H1 (cell line): ENCODE results near the gene PDZRN4. TPM values are rescaled to one million over a fixed set of nuclear protein-coding genes. Genes with fewer than 3 reads are reported as not detected.
A peak's percentile ranks its signal among the peaks of the same experiment; 100 is the strongest.

ENCODE experiments used
- CTCF ChIA-PET: fragments of 300-600 bp; sonication (Branson Sonifier 250); formaldehyde crosslinking; loops from one replicate; lab custom pipeline; 2021; ENCODE audit not compliant: partially characterized antibody; lab: Charles Lee
- POLR2A ChIA-PET: fragments of 300-600 bp; sonication (Branson Sonifier 250); formaldehyde crosslinking; loops from one replicate; lab custom pipeline; 2021; ENCODE audit warnings: inconsistent platforms; ENCODE audit not compliant: partially characterized antibody; lab: Charles Lee
- DNase-seq, 2 experiments: peaks; one replicate each; pipeline versions ENCODE4 v3.0.0 to v3.0.0-alpha.2; 2010 to 2022; ENCODE audit warnings: low spot score in 2 of 2, low read depth in 1 of 2, mixed read lengths in 1 of 2
- FAIRE-seq: peaks from 2 replicates; lab custom pipeline; 2011; peaks lifted over from hg19 to GRCh38; lab: Jason Lieb, UNC
- H2AFZ ChIP-seq: 2 replicates; pipeline ENCODE4 v1.8.1; 2012; ENCODE audit warnings: low read length, inconsistent platforms
- H2AK5ac ChIP-seq: 2 replicates; pipeline ENCODE4 v1.6.1; 2013; ENCODE audit warnings: low read depth, low read length
- H2BK120ac ChIP-seq: replicated peaks from 2 replicates; pipeline ENCODE3; 2013; ENCODE audit warnings: low read depth, low read length, inconsistent platforms
- H2BK12ac ChIP-seq: 2 replicates; pipeline ENCODE4 v1.6.1; 2013; ENCODE audit warnings: low read depth, low read length
- H2BK15ac ChIP-seq: 2 replicates; pipeline ENCODE4 v1.6.1; 2013; ENCODE audit warnings: low read length
- H2BK20ac ChIP-seq: 2 replicates; pipeline ENCODE4 v1.6.1; 2013; ENCODE audit warnings: low read length
- H2BK5ac ChIP-seq: 2 replicates; pipeline ENCODE4 v1.6.1; 2013; ENCODE audit warnings: low read depth, low read length
- H3K14ac ChIP-seq: 2 replicates; pipeline ENCODE4 v1.6.1; 2013; ENCODE audit warnings: inconsistent platforms; ENCODE audit not compliant: insufficient read length
- H3K18ac ChIP-seq: 2 replicates; pipeline ENCODE4 v1.6.1; 2013; ENCODE audit warnings: low read length; ENCODE audit errors: extremely low read depth
- H3K23ac ChIP-seq: 2 replicates; pipeline ENCODE4 v1.6.1; 2013; ENCODE audit warnings: inconsistent platforms; ENCODE audit not compliant: insufficient read length
- H3K23me2 ChIP-seq: 2 replicates; pipeline ENCODE4 v1.6.1; 2013; ENCODE audit warnings: low read depth, low read length
- H3K27ac ChIP-seq: 2 replicates; pipeline ENCODE4 v1.6.1; 2011; ENCODE audit warnings: low read depth, low read length, inconsistent platforms
- H3K27me3 ChIP-seq, 4 experiments: replicated peaks in 1 of 4; 1 replicate in 1 of 4; 2 replicates in 3 of 4; pipeline versions ENCODE4 v1.6.1 to v1.8.1; 2011 to 2013; ENCODE audit warnings: low read length in 3 of 4, mild to moderate bottlenecking in 3 of 4, inconsistent platforms in 2 of 4, mixed read lengths in 2 of 4, moderate library complexity in 1 of 4; ENCODE audit not compliant: control insufficient read depth in 3 of 4, insufficient read depth in 3 of 4; ENCODE audit errors: extremely low read depth in 1 of 4
- H3K36me3 ChIP-seq, 4 experiments: 2 replicates each; pipeline versions ENCODE4 v1.6.1 to v1.8.1; 2011 to 2013; ENCODE audit warnings: mild to moderate bottlenecking in 4 of 4, low read length in 3 of 4, moderate library complexity in 2 of 4, control low read depth in 1 of 4, inconsistent platforms in 1 of 4; ENCODE audit not compliant: insufficient read depth in 4 of 4, control insufficient read depth in 2 of 4
- H3K4ac ChIP-seq: replicated peaks from 2 replicates; pipeline ENCODE3; 2013; ENCODE audit warnings: low read length, low read depth, mixed read lengths, inconsistent platforms; ENCODE audit not compliant: insufficient read length
- H3K4me1 ChIP-seq, 4 experiments: replicated peaks in 1 of 4; 1 replicate in 1 of 4; 2 replicates in 3 of 4; pipeline versions ENCODE4 v1.6.1 to v1.8.1; 2011 to 2013; ENCODE audit warnings: low read length in 3 of 4, inconsistent platforms in 2 of 4, mixed read lengths in 1 of 4; ENCODE audit not compliant: insufficient read depth in 4 of 4, control insufficient read depth in 3 of 4
- H3K4me2 ChIP-seq, 2 experiments: 2 replicates each; pipeline versions ENCODE4 v1.6.1 to v1.8.1; 2011 to 2013; ENCODE audit warnings: low read depth in 2 of 2, low read length in 2 of 2, control low read depth in 1 of 2, inconsistent platforms in 1 of 2, mild to moderate bottlenecking in 1 of 2; ENCODE audit not compliant: insufficient read depth in 1 of 2
- H3K4me3 ChIP-seq, 4 experiments: fragments of 200-600, 300-600 bp in 1 of 4; sonication (generic), shearing (Covaris generic), sonication (Bioruptor Twin) in 1 of 4; 2 replicates each; pipeline versions ENCODE4 v1.5.1 to v1.8.1; 2011 to 2016; ENCODE audit warnings: low read length in 4 of 4, low read depth in 3 of 4, control low read depth in 2 of 4, inconsistent platforms in 2 of 4, mild to moderate bottlenecking in 2 of 4, mixed read lengths in 1 of 4, moderate library complexity in 1 of 4; ENCODE audit not compliant: insufficient read depth in 2 of 4; ENCODE audit errors: extremely low read depth in 1 of 4
- H3K56ac ChIP-seq: replicated peaks from 2 replicates; pipeline ENCODE3; 2013; ENCODE audit warnings: low read depth, mild to moderate bottlenecking, mixed read lengths, low read length, inconsistent platforms; ENCODE audit not compliant: insufficient read length
- H3K79me1 ChIP-seq: 2 replicates; pipeline ENCODE4 v1.6.1; 2013; ENCODE audit warnings: low read depth, low read length, control low read depth
- H3K79me2 ChIP-seq, 2 experiments: 2 replicates each; pipeline versions ENCODE4 v1.6.1 to v1.8.1; 2012 to 2013; ENCODE audit warnings: low read length in 2 of 2, mild to moderate bottlenecking in 2 of 2, inconsistent platforms in 1 of 2; ENCODE audit not compliant: insufficient read depth in 2 of 2, control insufficient read depth in 1 of 2
- H3K9ac ChIP-seq, 4 experiments: replicated peaks in 1 of 4; 1 replicate in 1 of 4; 2 replicates in 3 of 4; pipeline versions ENCODE4 v1.6.1 to v1.8.1; 2011 to 2013; ENCODE audit warnings: low read depth in 3 of 4, low read length in 3 of 4, control low read depth in 2 of 4, mild to moderate bottlenecking in 2 of 4, moderate library complexity in 2 of 4, inconsistent platforms in 1 of 4; ENCODE audit errors: extremely low read depth in 1 of 4
- H3K9me3 ChIP-seq, 2 experiments: 2 replicates each; pipeline versions ENCODE4 v1.6.1 to v1.8.1; 2012 to 2013; ENCODE audit warnings: mild to moderate bottlenecking in 2 of 2, moderate library complexity in 2 of 2, control low read depth in 1 of 2, inconsistent platforms in 1 of 2, low read depth in 1 of 2, low read length in 1 of 2, mixed read lengths in 1 of 2; ENCODE audit not compliant: insufficient read depth in 2 of 2
- H4K20me1 ChIP-seq, 2 experiments: replicated peaks in 1 of 2; 2 replicates each; pipeline versions ENCODE3 to v1.8.1; 2011 to 2013; ENCODE audit warnings: inconsistent platforms in 2 of 2, low read length in 2 of 2, mild to moderate bottlenecking in 1 of 2; ENCODE audit not compliant: insufficient read depth in 2 of 2, control insufficient read depth in 1 of 2
- H4K5ac ChIP-seq: 2 replicates; pipeline ENCODE4 v1.6.1; 2013; ENCODE audit warnings: low read length, low read depth, mixed read lengths, inconsistent platforms; ENCODE audit not compliant: insufficient read length
- H4K8ac ChIP-seq: 2 replicates; pipeline ENCODE4 v1.8.0; 2013; ENCODE audit warnings: mild to moderate bottlenecking, moderate library complexity, low read length, inconsistent platforms; ENCODE audit not compliant: insufficient read depth; ENCODE audit errors: extremely low read depth
- H4K91ac ChIP-seq: replicated peaks from 2 replicates; pipeline ENCODE3; 2013; ENCODE audit warnings: low read length, mixed read lengths, inconsistent platforms; ENCODE audit not compliant: insufficient read length
- ASH2L ChIP-seq: fragments of 200-600, 300-600 bp; sonication (generic); IDR thresholded peaks from one replicate; pipeline ENCODE4 v1.7.1; 2017; ENCODE audit warnings: low read length
- CHD1 ChIP-seq: IDR thresholded peaks from 2 replicates; pipeline ENCODE4 v1.6.1; 2012; ENCODE audit warnings: low read depth, low read length, improper control_type of control experiment
- CTBP2 ChIP-seq: IDR thresholded peaks from 2 replicates; pipeline ENCODE4 v1.7.0; 2011; ENCODE audit warnings: borderline replicate concordance, mild to moderate bottlenecking, moderate library complexity, mixed read lengths, low read length; ENCODE audit not compliant: insufficient read depth, insufficient read length
- EGR1 ChIP-seq: IDR thresholded peaks from 2 replicates; pipeline ENCODE4 v1.6.1; 2011; ENCODE audit warnings: low read depth, low read length, borderline replicate concordance
- KDM5A ChIP-seq: fragments of 200-600 bp; IDR thresholded peaks from 2 replicates; pipeline ENCODE4 v1.7.1; 2012; ENCODE audit warnings: mild to moderate bottlenecking, low read length, inconsistent platforms, mixed read lengths
- POLR2AphosphoS5 ChIP-seq: IDR thresholded peaks from 2 replicates; pipeline ENCODE4 v1.6.1; 2011; ENCODE audit warnings: low read depth, low read length
- POU5F1 ChIP-seq: IDR thresholded peaks from 2 replicates; pipeline ENCODE4 v1.6.1; 2011; ENCODE audit warnings: low read depth, mild to moderate bottlenecking, low read length, moderate library complexity
- RXRA ChIP-seq: IDR thresholded peaks from 2 replicates; pipeline ENCODE4 v1.6.1; 2011; ENCODE audit warnings: low read depth, mild to moderate bottlenecking, low read length, moderate library complexity; ENCODE audit not compliant: insufficient read depth
- SIN3A ChIP-seq, 2 experiments: IDR thresholded peaks in 1 of 2; conservative IDR thresholded peaks in 1 of 2; 2 replicates each; pipeline ENCODE4 v1.6.1; 2011 to 2012; ENCODE audit warnings: low read length in 2 of 2, improper control_type of control experiment in 1 of 2, low read depth in 1 of 2, mild to moderate bottlenecking in 1 of 2
- SIX5 ChIP-seq: IDR thresholded peaks from 2 replicates; pipeline ENCODE4 v1.6.1; 2011; ENCODE audit warnings: mild to moderate bottlenecking, low read depth, low read length
- SRF ChIP-seq: IDR thresholded peaks from 2 replicates; pipeline ENCODE4 v1.6.1; 2011; ENCODE audit warnings: mild to moderate bottlenecking, low read depth, low read length, moderate library complexity
- TAF1 ChIP-seq: IDR thresholded peaks from 2 replicates; pipeline ENCODE4 v1.6.1; 2011; ENCODE audit warnings: mild to moderate bottlenecking, low read depth, low read length
- TAF7 ChIP-seq: optimal IDR thresholded peaks from 2 replicates; pipeline ENCODE3; 2011; ENCODE audit warnings: low read depth, mild to moderate bottlenecking, inconsistent platforms, low read length, moderate library complexity, borderline replicate concordance
- USF2 ChIP-seq: IDR thresholded peaks from 2 replicates; pipeline ENCODE4 v1.6.1; 2011; ENCODE audit warnings: low read length, improper control_type of control experiment
- WGBS, 2 experiments: shearing (Covaris generic) in 1 of 2; methylation state at CpG; one replicate each; pipeline versions ENCODE4 v1.1.6 to v1.1.7; 2013 to 2015; ENCODE audit warnings: low lambda C conversion rate in 2 of 2, mixed read lengths in 2 of 2, inconsistent platforms in 1 of 2, low coverage in 1 of 2, missing lambda C conversion rate in 1 of 2; ENCODE audit not compliant: insufficient replicate concordance in 2 of 2, insufficient coverage in 1 of 2, insufficient read length in 1 of 2; ENCODE audit errors: extremely low coverage in 1 of 2, missing lambda C conversion rate in 1 of 2; 5-methylcytosine and 5-hydroxymethylcytosine counted together
- polyA plus RNA-seq, 7 experiments: library from polyadenylated mRNA; depleted of rRNA in 3 of 7; stranded (reverse) in 5 of 7; unstranded in 2 of 7; fragments of >200 nt in 5 of 7; fragments of 200-250 nt in 2 of 7; gene quantifications; 1 replicate in 5 of 7; 2 replicates in 1 of 7; 4 replicates in 1 of 7; pipeline versions ENCODE4 v1.2.1 to v1.2.3, GENCODE V29; 2011 to 2013; ENCODE audit warnings: missing spikeins in 2 of 7, mixed read lengths in 2 of 7
- total RNA-seq: library from RNA; stranded (reverse); fragmentation: NEBNext Ultra II Directional; extraction: Animal tissue kit (Norgen Biotek cat#: 25700); gene quantifications from 2 replicates; pipeline ENCODE4 v1.2.1, GENCODE V29; 2021

The PDZRN4 gene
- total and polyA plus RNA-seq, 2 of the 8 experiments (the other 6 are each of a cell fraction or from before 2014, with no cell fraction given) = not detected

DNA sequence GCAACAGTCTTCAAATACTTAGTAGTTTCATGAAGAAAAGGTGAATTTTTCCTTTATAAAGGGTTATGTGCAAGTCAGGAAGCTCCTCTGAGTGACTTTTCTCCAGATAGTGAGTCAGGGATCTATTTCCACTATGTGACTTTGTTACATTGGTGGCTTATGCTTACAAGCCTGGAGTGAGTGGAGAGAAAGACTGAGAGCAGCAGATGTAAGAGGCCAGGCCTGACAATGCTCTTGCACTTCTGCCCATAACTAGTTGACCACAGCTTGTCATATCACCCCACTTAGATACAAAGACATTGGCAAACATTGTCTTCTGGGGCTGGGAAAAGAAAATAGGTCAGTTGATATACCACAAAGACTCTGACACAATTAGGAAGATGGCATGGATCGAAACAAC lies 236.5 kb downstream of the PDZRN4 start:
- Histone ChIP-seq H3K4me1 (peaks cover 0 to 3% (median under 1%) of the 10 kb centered on the region in 4 experiments; a peak in 2 of 7 replicates), H3K36me3 (no peaks in the 10 kb centered on the region), H3K14ac (no peak overlapping the region), H2BK12ac (no peak overlapping the region), H2BK5ac (no peak overlapping the region), H2AFZ (peak overlapping the region; percentile 58; the same call in 1 of the 2 replicates), H2BK120ac (no peak overlapping the region), H3K4me3 (no peak overlapping the region), H3K9ac (no peak overlapping the region), H3K9me3 (no peaks in the 10 kb centered on the region), H3K79me1 (no peaks in the 10 kb centered on the region), H3K4ac (no peak overlapping the region), H4K91ac (no peak overlapping the region), H3K23me2 (no peaks in the 10 kb centered on the region; the same call in 1 of the 2 replicates), H4K5ac (no peak overlapping the region), H2AK5ac (no peak overlapping the region), H2BK15ac (no peak overlapping the region), H3K23ac (no peak overlapping the region), H2BK20ac (no peak overlapping the region), H3K4me2 (no peak overlapping the region), H3K79me2 (no peaks in the 10 kb centered on the region), H3K27me3 (no peaks in the 10 kb centered on the region), H3K27ac (no peak overlapping the region), H4K20me1 (no peaks in the 10 kb centered on the region), H4K8ac (no peak overlapping the region), H3K56ac (no peak overlapping the region), H3K18ac (no peak overlapping the region)
- no peak for DNase-seq
- no peak for FAIRE-seq
- TF ChIP-seq CHD1 (no peak), RXRA (no peak), SIX5 (no peak), SRF (no peak), SIN3A (conservative IDR thresholded peaks at IDR 0.05 in 1 of 2, IDR thresholded peaks at IDR 0.05 in 1 of 2; ENCODE audit: low read depth in 1 of 2, low read length in 2 of 2) (no peak), TAF7 (no peak), TAF1 (no peak), KDM5A (no peak), CTBP2 (no peak), USF2 (no peak), EGR1 (no peak), ASH2L (no peak), POU5F1 (no peak), POLR2AphosphoS5 (no peak)
- CTCF ChIA-PET = interaction anchor here (1.0 to 1.1 kb wide), 2 partner anchors 14 to 209 kb away, joined by 3 to 6 read pairs; no protein-coding TSS in a partner anchor
- WGBS, 2 experiments = 90% methylated on average over 1 of the region's 1 CpG; no CpG with 5 or more reads in 1 of the 2 experiments
- POLR2A ChIA-PET = no interaction called here
